ENCODE results near the gene RBPMS2.
A peak's percentile ranks its signal among the peaks of the same experiment; 100 is the strongest.
"Not testable (repeated sequence)": the region's sequence is repeated elsewhere in the genome, so short reads cannot be mapped to it uniquely, and the experiment has no call there.

The RBPMS2 gene

GRCh38 chr15:64775551-64776401 lies at the start of gene RBPMS2:
Gene RBPMS2 (minus strand): TSS chr15:64775589. CDS start chr15:64775319, 270 bp downstream.
- Histone ChIP-seq H3K27ac (peak within 1 kb of the TSS; percentile 70 to 91), H3K4me3 (peak within 1 kb of the TSS; percentile 87)
- DNase-seq (ENCODE audit: low spot score): no peak
- no peak for TF ChIP-seq CTCF (IDR thresholded peaks at IDR 0.05)

GRCh38 chr15:64824929-64825430 lies 49.6 kb upstream of the RBPMS2 start:
- H3K4me3 ChIP-seq: peak overlapping the region; percentile 71
- no peak for DNase-seq (ENCODE audit: low spot score)
- no peak for TF ChIP-seq CTCF (IDR thresholded peaks at IDR 0.05)
- peak overlapping the region in 1 of 2 donors; percentile 35 for H3K27ac ChIP-seq

GRCh38 chr15:64816452-64816851 lies 41.1 kb upstream of the RBPMS2 start:
- DNase-seq (ENCODE audit: low spot score): no peak
- no peak overlapping the region for H3K27ac ChIP-seq
- no peak overlapping the region for H3K4me3 ChIP-seq
- no peak for TF ChIP-seq CTCF (IDR thresholded peaks at IDR 0.05)

GRCh38 chr15:64814965-64815364 lies 39.6 kb upstream of the RBPMS2 start:
- not testable (repeated sequence) for DNase-seq (ENCODE audit: low spot score); H3K27ac ChIP-seq; H3K4me3 ChIP-seq

GRCh38 chr15:64814283-64814682 lies 38.9 kb upstream of the RBPMS2 start:
- H3K27ac ChIP-seq; H3K4me3 ChIP-seq; DNase-seq (ENCODE audit: low spot score): not testable (repeated sequence)

GRCh38 chr15:64813075-64813474 lies 37.7 kb upstream of the RBPMS2 start:
- H3K27ac ChIP-seq: no peak overlapping the region
- no peak overlapping the region for H3K4me3 ChIP-seq
- no peak for DNase-seq (ENCODE audit: low spot score)
- no peak for TF ChIP-seq CTCF (IDR thresholded peaks at IDR 0.05)

- TF ChIP-seq CTCF (IDR thresholded peaks at IDR 0.05): no peak
- no peak overlapping the region for H3K27ac ChIP-seq
- no peak overlapping the region for H3K4me3 ChIP-seq
- DNase-seq (ENCODE audit: low spot score): no peak
Observed at GRCh38 chr15:64810497-64811326, 35.3 kb upstream of the RBPMS2 start.

Measured in coronary artery (tissue), 2 donors.